GM18508 (cell line): ENCODE results near the gene TLCD1.
"Not testable (repeated sequence)": the region's sequence is repeated elsewhere in the genome, so short reads cannot be mapped to it uniquely, and the experiment has no call there.

ENCODE experiments used
- ATAC-seq: cut with Tn5 transposase; IDR thresholded peaks from one replicate; pipeline ENCODE4 v1.9.1; 2021; ENCODE audit warnings: moderate number of reproducible peaks; ENCODE audit not compliant: insufficient read depth, unreplicated experiment

The TLCD1 gene

GRCh38 chr17:28747801-28748750 lies 22.0 kb upstream of the TLCD1 start:
- no peak for ATAC-seq

- no peak for ATAC-seq
These were observed 21.1 kb upstream of the TLCD1 start for GRCh38 chr17:28747051-28747691.

GRCh38 chr17:28746611-28747050 lies 20.6 kb upstream of the TLCD1 start:
- no peak for ATAC-seq

- ATAC-seq: no peak
These were observed 19.9 kb upstream of the TLCD1 start for GRCh38 chr17:28745786-28746411.

GRCh38 chr17:28744972-28745785 lies 19.1 kb upstream of the TLCD1 start:
- no peak for ATAC-seq

- ATAC-seq: no peak
These were observed 18.3 kb upstream of the TLCD1 start for GRCh38 chr17:28744104-28744971.

- no peak for ATAC-seq
These were observed 17.4 kb upstream of the TLCD1 start, which contains the start of gene TRAF4 for GRCh38 chr17:28743243-28744103. Gene TRAF4, plus strand, starts transcription at chr17:28744011. Its CDS starts 102 bp downstream, at chr17:28744113.

GRCh38 chr17:28741358-28742349 lies 15.6 kb upstream of the TLCD1 start:
- no peak for ATAC-seq

GRCh38 chr17:28740406-28741357 lies 14.6 kb upstream of the TLCD1 start:
- ATAC-seq: no peak

GRCh38 chr17:28738680-28739384 lies 12.8 kb upstream of the TLCD1 start:
- peak; percentile 35 for ATAC-seq

GRCh38 chr17:28737770-28738679 lies 12.0 kb upstream of the TLCD1 start:
- no peak for ATAC-seq

- ATAC-seq: no peak
These were observed 11.3 kb upstream of the TLCD1 start for GRCh38 chr17:28737316-28737715.

- ATAC-seq: not testable (repeated sequence)
These were observed 10.1 kb upstream of the TLCD1 start for GRCh38 chr17:28735913-28736769.
